Measurements from ENCODE around the gene MASTL.
"Not testable (repeated sequence)": the region's sequence is repeated elsewhere in the genome, so short reads cannot be mapped to it uniquely, and the experiment has no call there.

MASTL gene

GRCh38 chr10:27145937-27146336 is 9.2 kb upstream of the MASTL start:
- Histone ChIP-seq H3K4me1 (ENCODE audit: control insufficient read depth in 1 of 2, insufficient read depth in 1 of 2, low read depth in 1 of 2, low read length in 1 of 2) (peaks cover 8 to 9% of the 10 kb centered on the region in 2 experiments), H3K4me3 (ENCODE audit: low read depth in 1 of 2, low read length in 1 of 2) (no peak overlapping the region), H3K27ac (no peak overlapping the region), H3K9me3 (no peaks in the 10 kb centered on the region), H3K27me3 (no peaks in the 10 kb centered on the region), H3K36me3 (peaks cover 73% of the 10 kb centered on the region)
- TF ChIP-seq, protein P1, sequence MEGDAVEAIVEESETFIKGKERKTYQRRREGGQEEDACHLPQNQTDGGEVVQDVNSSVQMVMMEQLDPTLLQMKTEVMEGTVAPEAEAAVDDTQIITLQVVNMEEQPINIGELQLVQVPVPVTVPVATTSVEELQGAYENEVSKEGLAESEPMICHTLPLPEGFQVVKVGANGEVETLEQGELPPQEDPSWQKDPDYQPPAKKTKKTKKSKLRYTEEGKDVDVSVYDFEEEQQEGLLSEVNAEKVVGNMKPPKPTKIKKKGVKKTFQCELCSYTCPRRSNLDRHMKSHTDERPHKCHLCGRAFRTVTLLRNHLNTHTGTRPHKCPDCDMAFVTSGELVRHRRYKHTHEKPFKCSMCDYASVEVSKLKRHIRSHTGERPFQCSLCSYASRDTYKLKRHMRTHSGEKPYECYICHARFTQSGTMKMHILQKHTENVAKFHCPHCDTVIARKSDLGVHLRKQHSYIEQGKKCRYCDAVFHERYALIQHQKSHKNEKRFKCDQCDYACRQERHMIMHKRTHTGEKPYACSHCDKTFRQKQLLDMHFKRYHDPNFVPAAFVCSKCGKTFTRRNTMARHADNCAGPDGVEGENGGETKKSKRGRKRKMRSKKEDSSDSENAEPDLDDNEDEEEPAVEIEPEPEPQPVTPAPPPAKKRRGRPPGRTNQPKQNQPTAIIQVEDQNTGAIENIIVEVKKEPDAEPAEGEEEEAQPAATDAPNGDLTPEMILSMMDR (IDR thresholded peaks at IDR 0.05) = no peak

DNA sequence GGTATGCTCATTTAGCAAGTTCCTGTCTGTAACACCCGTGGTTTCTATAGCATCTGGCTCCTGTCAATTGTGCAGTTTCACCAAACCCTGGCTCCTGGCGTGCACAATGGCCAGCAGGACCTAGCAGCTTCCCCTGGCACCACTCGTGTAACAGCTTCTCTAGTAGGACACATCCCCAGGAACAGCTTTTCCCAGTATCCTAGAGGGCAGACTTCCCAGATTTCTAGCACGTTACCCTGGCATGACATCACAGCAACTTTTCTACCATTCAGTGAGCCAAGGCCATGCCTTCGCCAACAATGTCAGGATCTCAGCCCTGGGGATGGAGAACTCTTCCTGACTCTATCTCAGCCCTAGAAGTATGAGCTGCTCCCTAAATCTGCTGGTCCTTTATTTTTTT is 7.5 kb upstream of the MASTL start:
- TF ChIP-seq, protein P1 (IDR thresholded peaks at IDR 0.05) = no peak
- H3K36me3 ChIP-seq = peaks cover 56% of the 10 kb centered on the region

DNA sequence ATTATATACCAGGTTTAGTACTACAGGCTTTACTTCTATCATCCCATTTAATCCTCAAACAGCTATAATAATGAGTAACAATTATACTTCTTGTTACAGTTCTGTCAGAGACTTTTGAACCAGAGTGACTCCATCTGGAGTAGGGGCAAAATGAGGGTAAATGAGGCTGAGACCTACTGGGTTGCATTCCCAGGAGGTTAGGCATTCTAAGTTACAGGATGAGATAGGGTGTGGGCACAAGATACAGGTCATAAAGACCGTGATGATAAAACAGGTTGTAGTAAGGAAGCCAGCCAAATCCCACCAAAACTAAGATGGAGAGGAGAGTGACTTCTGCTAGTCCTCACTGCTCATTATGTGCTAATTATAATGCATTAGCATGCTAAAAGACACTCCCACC is 4.9 kb upstream of the MASTL start:
- Histone ChIP-seq H3K27me3 (no peaks in the 10 kb centered on the region), H3K4me3 (ENCODE audit: low read depth in 1 of 2, low read length in 1 of 2) (no peak overlapping the region), H3K4me1 (ENCODE audit: control insufficient read depth in 1 of 2, insufficient read depth in 1 of 2, low read depth in 1 of 2, low read length in 1 of 2) (peaks cover 25 to 30% of the 10 kb centered on the region in 2 experiments), H3K36me3 (peaks cover 32% of the 10 kb centered on the region), H3K9me3 (no peaks in the 10 kb centered on the region), H3K27ac (no peak overlapping the region)
- TF ChIP-seq, protein P1 (IDR thresholded peaks at IDR 0.05) = no peak

More for the DNA sequence above, 7.5 kb upstream of the MASTL start:
- H3K27ac ChIP-seq = peak overlapping the region; percentile 51
- no peak overlapping the region for H3K4me3 ChIP-seq (ENCODE audit: low read depth in 1 of 2, low read length in 1 of 2)
- no peaks in the 10 kb centered on the region for H3K9me3 ChIP-seq
- no peaks in the 10 kb centered on the region for H3K27me3 ChIP-seq
- H3K4me1 ChIP-seq (ENCODE audit: control insufficient read depth in 1 of 2, insufficient read depth in 1 of 2, low read depth in 1 of 2, low read length in 1 of 2) = peaks cover 16 to 17% of the 10 kb centered on the region in 2 experiments

DNA sequence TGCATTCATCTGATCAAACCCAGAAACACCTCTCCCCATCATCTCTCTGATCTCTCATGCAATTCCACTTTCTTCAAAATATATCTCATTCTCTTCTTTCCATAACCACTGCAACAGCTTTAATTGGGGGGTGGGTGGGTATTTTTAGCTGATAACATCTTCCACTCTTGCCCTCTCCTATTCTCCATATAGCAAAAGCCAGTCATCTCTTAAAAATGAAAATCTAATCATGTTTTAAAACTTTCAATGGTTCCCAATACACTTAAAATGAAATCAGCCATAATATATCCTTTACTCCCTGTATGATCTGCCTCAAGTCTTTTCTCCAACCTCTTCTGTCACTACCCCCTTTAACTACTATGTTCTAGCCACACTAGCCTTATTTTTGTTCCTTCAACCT is 2.5 kb upstream of the MASTL start:
- Histone ChIP-seq H3K27me3 (no peaks in the 10 kb centered on the region), H3K4me3 (ENCODE audit: low read depth in 1 of 2, low read length in 1 of 2) (no peak overlapping the region), H3K9me3 (no peaks in the 10 kb centered on the region), H3K4me1 (ENCODE audit: control insufficient read depth in 1 of 2, insufficient read depth in 1 of 2, low read depth in 1 of 2, low read length in 1 of 2) (peaks cover 31 to 36% of the 10 kb centered on the region in 2 experiments), H3K27ac (no peak overlapping the region), H3K36me3 (peaks cover 10% of the 10 kb centered on the region)
- TF ChIP-seq, protein P1 (IDR thresholded peaks at IDR 0.05) = no peak

- Histone ChIP-seq H3K9me3 (no peaks in the 10 kb centered on the region), H3K4me3 (ENCODE audit: low read depth in 1 of 2, low read length in 1 of 2) (peak overlapping the region; percentile 86 to 92), H3K27ac (peak overlapping the region; percentile 99), H3K36me3 (peaks cover 6% of the 10 kb centered on the region), H3K4me1 (ENCODE audit: control insufficient read depth in 1 of 2, insufficient read depth in 1 of 2, low read depth in 1 of 2, low read length in 1 of 2) (peaks cover 28 to 33% of the 10 kb centered on the region in 2 experiments), H3K27me3 (no peaks in the 10 kb centered on the region)
- TF ChIP-seq, protein P1 (IDR thresholded peaks at IDR 0.05) = no peak
Observed at GRCh38 chr10:27153329-27153728, 1.8 kb upstream of the MASTL start.

DNA sequence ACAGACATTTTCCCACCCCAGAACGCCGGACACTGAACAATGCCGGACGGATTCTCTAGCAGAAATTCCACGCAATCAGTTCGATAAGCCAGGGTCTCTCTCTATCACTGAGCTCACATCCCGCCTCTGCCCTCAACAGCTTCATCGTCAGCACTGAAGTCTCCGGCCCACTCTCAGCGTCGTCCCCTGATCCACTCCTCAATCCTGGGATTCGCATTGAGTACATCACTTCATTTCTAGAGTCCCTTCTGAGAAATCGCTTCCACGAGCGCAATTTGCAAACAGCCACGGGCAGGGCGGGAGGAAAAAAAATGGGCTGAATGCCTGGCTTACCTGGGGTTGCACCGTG is 1.3 kb upstream of the MASTL start:
- Histone ChIP-seq H3K36me3 (peaks cover 5% of the 10 kb centered on the region), H3K27me3 (no peaks in the 10 kb centered on the region), H3K4me1 (ENCODE audit: control insufficient read depth in 1 of 2, insufficient read depth in 1 of 2, low read depth in 1 of 2, low read length in 1 of 2) (peaks cover 28 to 33% of the 10 kb centered on the region in 2 experiments), H3K4me3 (ENCODE audit: low read depth in 1 of 2, low read length in 1 of 2) (peak overlapping the region; percentile 86 to 92), H3K27ac (peak overlapping the region; percentile 99), H3K9me3 (no peaks in the 10 kb centered on the region)
- TF ChIP-seq, protein P1 (IDR thresholded peaks at IDR 0.05) = no peak

DNA sequence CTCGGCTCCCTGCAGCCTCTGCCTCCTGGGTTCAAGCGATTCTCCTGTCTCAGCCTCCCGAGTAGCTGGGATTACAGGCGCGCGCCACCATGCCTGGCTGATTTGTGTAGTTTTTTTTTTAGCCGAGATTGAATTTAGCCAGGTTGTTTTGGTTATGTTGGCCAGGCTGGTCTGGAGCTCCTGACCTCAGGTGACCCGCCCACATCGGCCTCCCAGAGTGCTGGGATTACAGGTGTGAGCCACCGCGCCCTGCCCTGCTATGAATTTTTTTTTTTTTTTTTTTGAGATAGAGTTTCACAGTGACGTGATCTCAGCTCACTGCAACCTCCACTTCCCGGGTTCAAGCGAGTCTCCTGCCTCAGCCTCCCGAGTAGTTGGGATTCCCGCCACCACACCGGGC is 1.4 kb downstream of the MASTL start:
- H3K27me3 ChIP-seq, H3K9me3 ChIP-seq: not testable (repeated sequence)
- Histone ChIP-seq H3K4me3 (ENCODE audit: low read depth in 1 of 2, low read length in 1 of 2) (peak overlapping the region; percentile 86 to 92), H3K4me1 (ENCODE audit: control insufficient read depth in 1 of 2, insufficient read depth in 1 of 2, low read depth in 1 of 2, low read length in 1 of 2) (peaks cover 28 to 33% of the 10 kb centered on the region in 2 experiments), H3K27ac (peak overlapping the region; percentile 99), H3K36me3 (peaks cover 25% of the 10 kb centered on the region)
